Mesothelial cell of epicardium (in vitro differentiated cells): ENCODE results near the gene VIPR2. TPM values are rescaled to one million over a fixed set of nuclear protein-coding genes. Genes with fewer than 3 reads are reported as not detected.

ENCODE experiments used
- DNase-seq, 2 experiments: peaks; one replicate each; pipeline ENCODE4 v3.0.0; 2021; ENCODE audit warnings: low spot score in 2 of 2; ENCODE audit not compliant: unreplicated experiment in 2 of 2
- H3K27ac Mint-ChIP-seq: 2 replicates; pipeline ENCODE4 v1.8.0; 2021; ENCODE audit warnings: mixed read lengths
- H3K27me3 Mint-ChIP-seq: 2 replicates; pipeline ENCODE4 v1.8.0; 2021; ENCODE audit warnings: low read depth, mixed read lengths
- H3K36me3 Mint-ChIP-seq: 2 replicates; pipeline ENCODE4 v1.8.0; 2021; ENCODE audit warnings: mixed read lengths
- H3K4me1 Mint-ChIP-seq: 2 replicates; pipeline ENCODE4 v1.8.0; 2021; ENCODE audit warnings: mixed read lengths
- H3K4me3 Mint-ChIP-seq: 2 replicates; pipeline ENCODE4 v1.8.0; 2021; ENCODE audit warnings: mild to moderate bottlenecking, moderate library complexity, mixed read lengths
- H3K9me3 Mint-ChIP-seq: 2 replicates; pipeline ENCODE4 v1.8.0; 2021; ENCODE audit warnings: mixed read lengths
- total RNA-seq: library from RNA; stranded (reverse); gene quantifications from 3 replicates; pipeline ENCODE4 v1.2.1, GENCODE V29; 2021
- TF ChIP-seq, protein P1 (sequence below): fragments of 200-600 bp; sonication (generic); IDR thresholded peaks from one replicate; pipeline ENCODE4 v1.5.0; 2021; ENCODE audit warnings: antibody characterized with exemption; ENCODE audit not compliant: unreplicated experiment

Gene VIPR2
- total RNA-seq, 1 donor from 2014 or later = 0.04 TPM

DNA sequence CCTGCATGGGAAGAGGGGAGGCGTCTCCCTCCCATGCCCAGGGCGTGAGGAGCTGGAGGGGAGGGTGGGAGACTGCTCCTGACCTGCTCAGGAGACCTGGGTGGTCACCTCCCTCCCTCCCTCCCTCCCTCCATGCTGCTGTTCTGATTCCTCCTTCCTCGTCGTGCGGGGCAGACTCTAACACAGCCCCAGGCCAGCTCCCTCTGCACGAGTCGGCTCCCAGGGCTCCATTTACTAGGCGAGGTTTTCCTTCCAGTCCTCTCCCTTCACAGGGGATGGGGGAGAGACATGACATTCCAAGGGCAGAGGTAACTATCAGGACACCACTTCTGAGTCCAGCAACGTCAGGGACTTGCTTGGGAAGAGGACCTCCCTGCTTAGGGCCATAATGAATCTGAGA lies 23.6 kb downstream of the VIPR2 start:
- DNase-seq = no peak
- TF ChIP-seq, protein P1, sequence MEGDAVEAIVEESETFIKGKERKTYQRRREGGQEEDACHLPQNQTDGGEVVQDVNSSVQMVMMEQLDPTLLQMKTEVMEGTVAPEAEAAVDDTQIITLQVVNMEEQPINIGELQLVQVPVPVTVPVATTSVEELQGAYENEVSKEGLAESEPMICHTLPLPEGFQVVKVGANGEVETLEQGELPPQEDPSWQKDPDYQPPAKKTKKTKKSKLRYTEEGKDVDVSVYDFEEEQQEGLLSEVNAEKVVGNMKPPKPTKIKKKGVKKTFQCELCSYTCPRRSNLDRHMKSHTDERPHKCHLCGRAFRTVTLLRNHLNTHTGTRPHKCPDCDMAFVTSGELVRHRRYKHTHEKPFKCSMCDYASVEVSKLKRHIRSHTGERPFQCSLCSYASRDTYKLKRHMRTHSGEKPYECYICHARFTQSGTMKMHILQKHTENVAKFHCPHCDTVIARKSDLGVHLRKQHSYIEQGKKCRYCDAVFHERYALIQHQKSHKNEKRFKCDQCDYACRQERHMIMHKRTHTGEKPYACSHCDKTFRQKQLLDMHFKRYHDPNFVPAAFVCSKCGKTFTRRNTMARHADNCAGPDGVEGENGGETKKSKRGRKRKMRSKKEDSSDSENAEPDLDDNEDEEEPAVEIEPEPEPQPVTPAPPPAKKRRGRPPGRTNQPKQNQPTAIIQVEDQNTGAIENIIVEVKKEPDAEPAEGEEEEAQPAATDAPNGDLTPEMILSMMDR = no peak
- no peak overlapping the region for H3K27ac Mint-ChIP-seq
- peaks cover 32% of the 10 kb centered on the region for H3K27me3 Mint-ChIP-seq
- H3K4me1 Mint-ChIP-seq = peaks cover 5% of the 10 kb centered on the region
- H3K4me3 Mint-ChIP-seq = no peak overlapping the region
- H3K36me3 Mint-ChIP-seq = no peaks in the 10 kb centered on the region
- no peaks in the 10 kb centered on the region for H3K9me3 Mint-ChIP-seq

DNA sequence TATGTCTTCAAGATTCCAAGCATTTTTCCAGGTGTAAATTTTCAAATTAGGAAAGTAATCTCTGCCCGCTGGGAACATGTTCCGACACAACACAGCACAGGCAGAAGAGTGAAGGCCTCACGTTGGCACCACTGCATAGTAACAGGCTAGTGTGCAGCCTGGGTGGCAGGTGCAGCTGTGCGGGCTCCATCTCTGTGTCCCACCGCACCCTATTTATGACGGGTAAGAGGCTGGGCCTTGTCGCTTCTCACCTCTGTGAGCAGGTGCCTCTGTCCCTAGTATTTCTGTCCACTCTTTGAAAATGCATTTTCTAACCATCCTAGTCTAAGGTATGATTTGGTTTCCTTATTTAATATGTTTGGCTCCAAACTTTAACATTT lies 24.1 kb downstream of the VIPR2 start:
- no peak for DNase-seq
- Mint-ChIP-seq H3K27me3 (peaks cover 28% of the 10 kb centered on the region), H3K36me3 (no peaks in the 10 kb centered on the region), H3K9me3 (no peaks in the 10 kb centered on the region), H3K4me1 (peaks cover 7% of the 10 kb centered on the region), H3K27ac (no peak overlapping the region), H3K4me3 (no peak overlapping the region)
- TF ChIP-seq, protein P1 = no peak

DNA sequence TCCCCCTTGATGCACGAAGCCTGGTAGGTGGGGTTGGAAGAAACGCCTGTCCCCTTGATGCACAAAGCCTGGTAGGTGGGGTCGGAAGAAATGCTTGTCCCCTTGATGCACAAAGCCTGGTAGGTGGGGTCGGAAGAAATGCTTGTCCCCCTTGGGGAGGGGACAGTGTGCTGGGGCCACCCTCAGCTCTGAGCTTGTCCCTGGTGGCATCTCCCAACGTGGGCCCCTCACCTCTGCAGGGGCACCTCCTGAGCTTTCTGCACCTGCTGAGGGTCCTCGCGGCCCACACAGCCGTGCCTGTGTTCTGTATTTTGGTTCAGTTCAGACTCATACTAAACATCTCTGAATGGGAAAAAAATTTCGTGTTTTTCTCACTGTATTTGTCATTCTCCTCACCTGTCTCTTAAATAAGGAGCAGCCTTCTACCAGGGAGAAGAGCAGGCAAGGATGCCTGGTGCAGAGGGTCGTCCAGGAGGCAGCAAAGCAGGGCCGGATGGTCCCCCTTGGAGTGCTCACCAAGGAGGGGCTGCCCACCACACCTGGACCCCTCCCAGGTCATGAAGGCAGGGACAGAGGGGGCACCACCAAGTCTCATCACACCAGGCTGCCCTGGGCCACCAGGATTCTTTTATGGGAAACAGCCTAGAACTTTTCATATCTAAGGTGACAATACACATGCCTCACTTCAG lies 24.7 kb downstream of the VIPR2 start:
- peaks cover 12% of the 10 kb centered on the region for H3K4me1 Mint-ChIP-seq
- no peak overlapping the region for H3K27ac Mint-ChIP-seq
- H3K4me3 Mint-ChIP-seq = no peak overlapping the region
- no peak for DNase-seq
- H3K36me3 Mint-ChIP-seq = no peaks in the 10 kb centered on the region
- H3K27me3 Mint-ChIP-seq = peaks cover 23% of the 10 kb centered on the region
- TF ChIP-seq, protein P1 = no peak
- H3K9me3 Mint-ChIP-seq = no peaks in the 10 kb centered on the region

DNA sequence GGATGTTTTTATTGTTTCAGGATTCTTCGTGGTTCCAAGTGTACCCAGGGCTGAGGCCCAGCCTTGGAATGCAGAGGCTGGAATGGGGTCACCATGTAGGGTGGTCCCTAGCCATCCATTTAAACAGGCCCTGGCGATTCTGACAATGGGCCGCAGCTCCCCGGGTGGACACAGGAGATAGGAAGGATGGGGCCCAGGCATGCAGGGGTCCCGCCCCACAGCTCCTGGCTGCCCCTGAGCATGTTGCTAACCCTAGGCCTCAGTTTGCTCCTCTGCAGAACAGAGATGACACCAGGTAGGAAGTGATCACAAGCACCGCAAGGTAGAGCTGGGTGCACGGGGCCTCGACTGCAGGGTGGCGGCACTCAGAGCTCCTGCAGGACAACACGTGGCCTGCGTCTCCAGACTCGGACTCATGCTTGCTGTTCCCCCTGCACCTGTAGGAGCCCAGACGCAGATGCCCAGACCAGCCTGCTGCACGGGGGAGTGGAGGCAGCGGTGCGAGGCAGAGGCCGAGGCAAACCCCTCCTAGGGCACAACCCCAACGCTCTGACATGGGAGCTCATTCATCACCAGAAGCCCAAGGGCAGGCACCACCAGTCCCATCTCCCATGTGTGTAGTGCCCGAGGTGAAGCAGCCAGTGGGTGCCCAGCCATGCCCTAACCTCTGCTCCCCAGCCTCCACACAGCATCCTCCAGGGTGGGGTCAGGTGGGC lies 25.5 kb downstream of the VIPR2 start:
- H3K27me3 Mint-ChIP-seq = peaks cover 19% of the 10 kb centered on the region
- H3K4me1 Mint-ChIP-seq = peaks cover 17% of the 10 kb centered on the region
- TF ChIP-seq, protein P1 = no peak
- DNase-seq = no peak
- no peaks in the 10 kb centered on the region for H3K36me3 Mint-ChIP-seq
- H3K9me3 Mint-ChIP-seq = no peaks in the 10 kb centered on the region
- H3K4me3 Mint-ChIP-seq = no peak overlapping the region
- H3K27ac Mint-ChIP-seq = no peak overlapping the region

DNA sequence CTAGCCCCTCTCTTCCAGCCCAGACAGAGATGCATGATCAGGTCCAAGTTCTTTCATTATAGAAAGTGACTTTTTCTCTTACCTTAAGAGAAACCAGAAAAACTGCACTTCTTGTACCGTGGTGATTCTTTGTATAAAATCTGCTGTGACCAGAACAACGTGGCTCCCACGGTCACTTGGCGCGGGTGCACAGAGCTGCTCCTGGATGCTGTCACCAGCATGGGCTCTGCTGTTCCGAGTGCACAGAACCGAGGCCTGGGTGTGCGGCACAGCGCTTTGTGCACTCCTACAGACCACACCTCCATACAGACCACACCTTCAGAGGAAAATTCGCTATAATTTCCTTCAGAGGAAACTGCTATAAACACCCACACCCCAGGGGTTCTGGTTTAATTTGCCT lies 26.0 kb downstream of the VIPR2 start:
- Mint-ChIP-seq H3K4me1 (peaks cover 18% of the 10 kb centered on the region), H3K27me3 (peaks cover 20% of the 10 kb centered on the region), H3K4me3 (no peak overlapping the region), H3K27ac (no peak overlapping the region), H3K9me3 (no peaks in the 10 kb centered on the region), H3K36me3 (no peaks in the 10 kb centered on the region)
- TF ChIP-seq, protein P1 = no peak
- DNase-seq = no peak
